GM12878 (cell line): ENCODE measurements around the gene COPE. TPM values are rescaled to one million over a fixed set of nuclear protein-coding genes. Genes with fewer than 3 reads are reported as not detected.

Source experiments
- ATAC-seq: fragments of 200-7000 bp; cut with Tn5 transposase; 3 replicates; pipeline ENCODE4 v1.9.1; 2020; ENCODE audit warnings: mild to moderate bottlenecking, moderate library complexity
- BruUV-seq: library from RNA; stranded (reverse); fragments of 400-500 nt; replicated peaks from 2 replicates; lab custom pipeline; 2021; lab: Mats Ljungman, UMichigan
- CTCF ChIA-PET: fragments of 300-600 bp; sonication (Branson Sonifier 250); formaldehyde crosslinking; extraction: SDS; loops from one replicate; lab custom pipeline; 2021; ENCODE audit warnings: inconsistent platforms; lab: Yijun Ruan, JAX
- POLR2A ChIA-PET: fragments of 350-600 bp; formaldehyde crosslinking; extraction: SDS; loops from one replicate; lab custom pipeline; 2021; ENCODE audit warnings: inconsistent platforms; lab: Charles Lee
- RAD21 ChIA-PET: fragments of 300-600 bp; sonication (Branson Sonifier 250); formaldehyde crosslinking; loops from one replicate; lab custom pipeline; 2023; ENCODE audit warnings: antibody characterized with exemption; ENCODE audit not compliant: unreplicated experiment; lab: Charles Lee
- SMC1A ChIA-PET: fragments of 300-600 bp; sonication (Branson Sonifier 250); formaldehyde crosslinking; loops from one replicate; lab custom pipeline; 2023; ENCODE audit not compliant: unreplicated experiment, uncharacterized antibody; lab: Charles Lee
- DNase-seq: peaks from one replicate; pipeline ENCODE4 v3.0.0-alpha.2; 2011; ENCODE audit warnings: low read depth, low spot score
- FAIRE-seq: peaks from 3 replicates; lab custom pipeline; 2011; peaks lifted over from hg19 to GRCh38; lab: Jason Lieb, UNC
- H2AFZ ChIP-seq: 2 replicates; pipeline ENCODE4 v1.6.0; 2011; ENCODE audit warnings: low read depth, low read length, control low read depth; ENCODE audit not compliant: control insufficient read depth
- H3K27ac ChIP-seq: 2 replicates; pipeline ENCODE4 v1.5.1; 2011; ENCODE audit warnings: control low read depth; ENCODE audit not compliant: control insufficient read depth, insufficient read depth
- H3K27me3 ChIP-seq, 2 experiments: replicated peaks in 1 of 2; 2 replicates each; pipeline versions ENCODE4 v1.6.0 to v1.6.1; 2011; ENCODE audit warnings: low read length in 1 of 2; ENCODE audit not compliant: control insufficient read depth in 2 of 2, insufficient read depth in 2 of 2
- H3K36me3 ChIP-seq, 2 experiments: 2 replicates each; pipeline ENCODE4 v1.5.1; 2011; ENCODE audit warnings: low read length in 1 of 2; ENCODE audit not compliant: control insufficient read depth in 2 of 2, insufficient read depth in 2 of 2
- H3K4me1 ChIP-seq: 2 replicates; pipeline ENCODE4 v1.6.1; 2011; ENCODE audit warnings: mild to moderate bottlenecking, low read length, moderate library complexity, mixed read lengths; ENCODE audit not compliant: control insufficient read depth, insufficient read depth
- H3K4me2 ChIP-seq: 2 replicates; pipeline ENCODE4 v1.6.0; 2011; ENCODE audit warnings: control low read depth; ENCODE audit not compliant: control insufficient read depth, insufficient read depth
- H3K4me3 ChIP-seq: fragments of 200-600 bp; sonication (generic); 2 replicates; pipeline ENCODE4 v1.5.1; 2016
- H3K79me2 ChIP-seq: 2 replicates; pipeline ENCODE4 v1.6.0; 2011; ENCODE audit warnings: low read length; ENCODE audit not compliant: control insufficient read depth, insufficient read depth
- H3K9ac ChIP-seq: 2 replicates; pipeline ENCODE4 v1.8.0; 2011; ENCODE audit warnings: low read length, control low read depth, mixed read lengths; ENCODE audit not compliant: control insufficient read depth, insufficient read depth
- H3K9me3 ChIP-seq: replicated peaks from 3 replicates; pipeline ENCODE4 v1.5.1; 2011; ENCODE audit warnings: mild to moderate bottlenecking, low read length; ENCODE audit not compliant: control insufficient read depth, insufficient read depth
- H4K20me1 ChIP-seq: 2 replicates; pipeline ENCODE4 v1.6.0; 2011; ENCODE audit not compliant: control insufficient read depth, insufficient read depth
- ATF3 ChIP-seq: IDR thresholded peaks from 2 replicates; pipeline ENCODE4 v1.6.1; 2011; ENCODE audit warnings: low read depth, mild to moderate bottlenecking, low read length, moderate library complexity, borderline replicate concordance; ENCODE audit errors: extremely low read depth
- BACH1 ChIP-seq: fragments of 450-650 bp; IDR thresholded peaks from 2 replicates; pipeline ENCODE4 v1.6.1; 2017; ENCODE audit warnings: mild to moderate bottlenecking, borderline replicate concordance
- CREB1 ChIP-seq: IDR thresholded peaks from 2 replicates; pipeline ENCODE4 v1.6.1; 2012; ENCODE audit warnings: low read depth, mild to moderate bottlenecking, inconsistent platforms
- CREM ChIP-seq: IDR thresholded peaks from 2 replicates; pipeline ENCODE4 v1.6.1; 2014; ENCODE audit warnings: antibody characterized with exemption, low read depth
- ELK1 ChIP-seq: IDR thresholded peaks from 2 replicates; pipeline ENCODE4 v1.6.1; 2012; ENCODE audit warnings: low read depth, low read length, improper control_type of control experiment
- HDAC2 ChIP-seq: fragments of 200-600 bp; sonication (generic); IDR thresholded peaks from 2 replicates; pipeline ENCODE4 v1.6.1; 2017
- HDGF ChIP-seq: fragments of 450-650 bp; IDR thresholded peaks from 2 replicates; pipeline ENCODE4 v1.6.1; 2016; ENCODE audit warnings: antibody characterized with exemption
- IRF3 ChIP-seq: fragments of 450-650 bp; IDR thresholded peaks from 2 replicates; pipeline ENCODE4 v1.6.1; 2014; ENCODE audit warnings: mild to moderate bottlenecking
- MYB ChIP-seq: fragments of 150-350 bp; IDR thresholded peaks from 2 replicates; pipeline ENCODE4 v1.6.1; 2014; ENCODE audit warnings: mild to moderate bottlenecking, low read depth, low read length, borderline replicate concordance
- NFIC ChIP-seq: IDR thresholded peaks from 2 replicates; pipeline ENCODE4 v1.6.1; 2012; ENCODE audit warnings: low read depth, mild to moderate bottlenecking, inconsistent platforms, low read length, moderate library complexity
- PKNOX1 ChIP-seq: fragments of 450-650 bp; IDR thresholded peaks from 2 replicates; pipeline ENCODE4 v1.6.1; 2016; ENCODE audit warnings: mild to moderate bottlenecking
- POLR2AphosphoS5 ChIP-seq: IDR thresholded peaks from 2 replicates; pipeline ENCODE4 v1.6.1; 2011; ENCODE audit warnings: mild to moderate bottlenecking, low read length, inconsistent platforms
- RAD21 ChIP-seq: IDR thresholded peaks from 2 replicates; pipeline ENCODE4 v1.6.1; 2011; ENCODE audit warnings: mild to moderate bottlenecking, low read depth, low read length, moderate library complexity; ENCODE audit not compliant: insufficient read depth
- RBBP5 ChIP-seq: fragments of 200-600 bp; sonication (generic); conservative IDR thresholded peaks from 2 replicates; pipeline ENCODE4 v1.6.1; 2016
- TAF1 ChIP-seq: IDR thresholded peaks from 2 replicates; pipeline ENCODE4 v1.6.1; 2011; ENCODE audit warnings: mild to moderate bottlenecking, low read depth, low read length, borderline replicate concordance
- TCF7 ChIP-seq: IDR thresholded peaks from 2 replicates; pipeline ENCODE4 v1.6.1; 2014; ENCODE audit warnings: antibody characterized with exemption, borderline replicate concordance
- ZNF24 ChIP-seq: fragments of 450-650 bp; IDR thresholded peaks from 2 replicates; pipeline ENCODE4 v1.6.1; 2017; ENCODE audit warnings: antibody characterized with exemption, mild to moderate bottlenecking
- WGBS: methylation state at CpG from one replicate; pipeline ENCODE4 v1.1.6; 2016; ENCODE audit warnings: low lambda C conversion rate; ENCODE audit not compliant: insufficient replicate concordance, insufficient coverage; ENCODE audit errors: missing lambda C conversion rate; 5-methylcytosine and 5-hydroxymethylcytosine counted together
- in situ Hi-C: fragments of 300-500 bp; cut with MboI; formaldehyde crosslinking; loops from 9 replicates; pipeline ENCODE4 v1.14.3; 2018; ENCODE audit warnings: mixed read lengths
- intact Hi-C: fragments of 100-400 bp; cut with micrococcal nuclease; formaldehyde crosslinking; loops from one replicate; pipeline ENCODE4 v1.14.2; 2022; ENCODE audit not compliant: unreplicated experiment
- polyA plus RNA-seq, 11 experiments: library from polyadenylated mRNA; depleted of rRNA in 4 of 11; unstranded in 6 of 11; stranded (reverse) in 5 of 11; fragments of >200 nt; fragmentation: Nextera tagmentation in 4 of 11; fragmentation: Illumina TruSeq in 1 of 11; extraction: Ambion mirVana in 4 of 11; extraction: Trizol in 1 of 11; gene quantifications; 1 replicate in 1 of 11; 2 replicates in 10 of 11; pipeline versions ENCODE4 v1.2.1 to v1.2.3, GENCODE V29; 2011 to 2016; ENCODE audit warnings: inconsistent platforms in 2 of 11, missing spikeins in 2 of 11, low read depth in 1 of 11
- total RNA-seq, 4 experiments: library from RNA; depleted of rRNA in 3 of 4; stranded (reverse); fragments of >200 nt in 3 of 4; fragmentation: Illumina TruSeq in 1 of 4; extraction: Trizol in 1 of 4; gene quantifications; 2 replicates each; pipeline versions ENCODE4 v1.2.1 to v1.2.3, GENCODE V29; 2013 to 2021

The COPE gene
- total and polyA plus RNA-seq, 10 of the 15 experiments (the other 5 are each of a cell fraction or from before 2014, with no cell fraction given): 3.5 to 464 (median 222) TPM

GRCh38 chr19:18966307-18966706, 47.1 kb upstream of the COPE start:
- TF ChIP-seq TAF1 (no peak), CREB1 (no peak), POLR2AphosphoS5 (no peak), MYB (no peak), ATF3 (no peak), CREM (no peak), ELK1 (no peak), RBBP5 (no peak), TCF7 (no peak), IRF3 (no peak), HDAC2 (no peak), RAD21 (no peak), ZNF24 (no peak), NFIC (no peak), HDGF (no peak), BACH1 (no peak), PKNOX1 (no peak)
- TF ChIP-seq, all 136 proteins: peak for 0
- Histone ChIP-seq H3K27ac (no peak overlapping the region), H3K4me2 (no peak overlapping the region), H3K79me2 (no peaks in the 10 kb centered on the region), H2AFZ (no peak overlapping the region), H3K9ac (no peak overlapping the region), H3K36me3 (no peaks in the 10 kb centered on the region), H3K27me3 (no peaks in the 10 kb centered on the region), H4K20me1 (no peaks in the 10 kb centered on the region), H3K4me1 (no peaks in the 10 kb centered on the region), H3K4me3 (no peak overlapping the region), H3K9me3 (no peaks in the 10 kb centered on the region; the same call in 2 of the 3 replicates)
- ChIA-PET CTCF (no interaction called here), POLR2A (interaction anchor here (0.5 kb wide), 1 partner anchor 11 kb away, joined by 3 read pairs; no protein-coding TSS in a partner anchor), RAD21 (interaction anchor here (0.7 to 1.1 kb wide), 2 partner anchors 21 to 469 kb away, joined by 3 read pairs; no protein-coding TSS in a partner anchor), SMC1A (no interaction called here)
- in situ Hi-C loops (no loop called here), intact Hi-C loops (no loop called here)
- ATAC-seq: no peak
- BruUV-seq: no TSS peak
- DNase-seq: no peak
- 74% methylated on average over 4 of the region's 4 CpGs for WGBS
- no peak for FAIRE-seq
